ENCODE data around the gene PAK3.

DNA sequence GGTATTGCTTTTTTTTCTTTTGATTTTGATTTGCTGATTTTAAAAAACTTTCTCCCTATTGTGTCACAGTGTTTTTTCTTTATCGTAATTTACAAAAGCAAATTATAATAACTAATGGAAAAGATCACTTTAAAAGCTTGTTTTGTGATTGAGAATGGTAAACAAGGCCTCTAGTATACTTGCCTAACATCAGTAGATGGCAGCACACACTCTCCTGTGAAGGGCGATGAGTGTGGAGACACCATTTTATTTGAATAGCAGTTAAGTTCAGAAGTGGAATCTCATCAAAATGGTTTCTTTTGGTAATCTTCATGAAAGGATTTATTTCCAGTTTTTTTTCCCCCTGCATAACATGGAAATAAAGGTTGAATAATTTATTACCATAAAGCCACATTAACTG lies 72.3 kb downstream of the PAK3 start:
- no peak for TF ChIP-seq POLR2A (IDR thresholded peaks at IDR 0.05)
- TF ChIP-seq, protein P1, sequence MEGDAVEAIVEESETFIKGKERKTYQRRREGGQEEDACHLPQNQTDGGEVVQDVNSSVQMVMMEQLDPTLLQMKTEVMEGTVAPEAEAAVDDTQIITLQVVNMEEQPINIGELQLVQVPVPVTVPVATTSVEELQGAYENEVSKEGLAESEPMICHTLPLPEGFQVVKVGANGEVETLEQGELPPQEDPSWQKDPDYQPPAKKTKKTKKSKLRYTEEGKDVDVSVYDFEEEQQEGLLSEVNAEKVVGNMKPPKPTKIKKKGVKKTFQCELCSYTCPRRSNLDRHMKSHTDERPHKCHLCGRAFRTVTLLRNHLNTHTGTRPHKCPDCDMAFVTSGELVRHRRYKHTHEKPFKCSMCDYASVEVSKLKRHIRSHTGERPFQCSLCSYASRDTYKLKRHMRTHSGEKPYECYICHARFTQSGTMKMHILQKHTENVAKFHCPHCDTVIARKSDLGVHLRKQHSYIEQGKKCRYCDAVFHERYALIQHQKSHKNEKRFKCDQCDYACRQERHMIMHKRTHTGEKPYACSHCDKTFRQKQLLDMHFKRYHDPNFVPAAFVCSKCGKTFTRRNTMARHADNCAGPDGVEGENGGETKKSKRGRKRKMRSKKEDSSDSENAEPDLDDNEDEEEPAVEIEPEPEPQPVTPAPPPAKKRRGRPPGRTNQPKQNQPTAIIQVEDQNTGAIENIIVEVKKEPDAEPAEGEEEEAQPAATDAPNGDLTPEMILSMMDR (IDR thresholded peaks at IDR 0.05) = peak in 1 of 6 experiments; percentile 22

All from adrenal gland (tissue), 5 donors.